Heart right ventricle (tissue), 16 donors: ENCODE data around the gene UQCRH. TPM values are rescaled to one million over a fixed set of nuclear protein-coding genes. Genes with fewer than 3 reads are reported as not detected.
"Not testable (repeated sequence)": the region's sequence is repeated elsewhere in the genome, so short reads cannot be mapped to it uniquely, and the experiment has no call there.

ENCODE experiments used
- ATAC-seq, 8 donors: fragments of 200-7000 bp; cut with Tn5 transposase; one replicate each; pipeline ENCODE4 v1.9.1; 2020; ENCODE audit warnings: mild to moderate bottlenecking in 8 of 8, moderate library complexity in 8 of 8, moderate number of reproducible peaks in 1 of 8
- DNase-seq, 2 donors: peaks; one replicate each; pipeline ENCODE4 v3.0.0-alpha.2; 2020
- H3K27ac ChIP-seq, 10 donors: fragments of 200-600 bp; sonication (generic) in 2 of 10; one replicate each; pipeline versions ENCODE4 v1.5.0 to v1.8.0; 2020 to 2022; ENCODE audit warnings: mild to moderate bottlenecking in 3 of 10
- H3K27me3 ChIP-seq, 7 donors: fragments of 200-600 bp; one replicate each; pipeline ENCODE4 v1.8.0; 2021 to 2022; ENCODE audit warnings: mild to moderate bottlenecking in 2 of 7
- H3K36me3 ChIP-seq, 9 donors: fragments of 200-600 bp; sonication (generic) in 1 of 9; one replicate each; pipeline versions ENCODE4 v1.5.0 to v1.8.0; 2020 to 2022; ENCODE audit warnings: mild to moderate bottlenecking in 2 of 9
- H3K4me1 ChIP-seq, 9 donors: fragments of 200-600 bp; sonication (generic) in 1 of 9; one replicate each; pipeline versions ENCODE4 v1.5.0 to v1.8.0; 2020 to 2022; ENCODE audit warnings: mild to moderate bottlenecking in 4 of 9
- H3K4me3 ChIP-seq, 10 donors: fragments of 200-600 bp; sonication (generic) in 2 of 10; one replicate each; pipeline versions ENCODE4 v1.5.0 to v1.8.0; 2020 to 2022; ENCODE audit warnings: mild to moderate bottlenecking in 7 of 10, moderate library complexity in 2 of 10
- H3K9me3 ChIP-seq, 11 donors: fragments of 200-600 bp in 10 of 11; sonication (generic) in 2 of 11; one replicate each; pipeline versions ENCODE4 v1.5.0 to v1.8.0; 2013 to 2022; ENCODE audit warnings: mild to moderate bottlenecking in 2 of 11, control low read depth in 1 of 11, moderate library complexity in 1 of 11
- WGBS, 2 donors: extraction: QIAGEN DNeasy Blood & Tissue Kit; methylation state at CpG; one replicate each; pipeline ENCODE4 v1.1.7; 2013; ENCODE audit warnings: inconsistent platforms in 1 of 2; 5-methylcytosine and 5-hydroxymethylcytosine counted together
- intact Hi-C, 10 donors: fragments of 100-400 bp; cut with DNase I; formaldehyde crosslinking; loops; one replicate each; pipeline versions ENCODE4 v1.11.1 to v1.14.2; 2022
- polyA plus RNA-seq, 2 donors: library from polyadenylated mRNA; stranded (reverse); fragments of 200-250 nt; gene quantifications; one replicate each; pipeline ENCODE4 v1.2.3, GENCODE V29; 2013
- total RNA-seq, 10 donors: library from RNA; stranded (reverse); fragmentation: NEBNext Ultra II Directional in 3 of 10; extraction: Animal tissue kit (Norgen Biotek cat#: 25700) in 3 of 10; gene quantifications; one replicate each; pipeline versions ENCODE4 v1.2.1 to v1.2.4, GENCODE V29; 2021 to 2023
- TF ChIP-seq, protein P1 (sequence below), 9 donors: fragments of 200-600 bp; sonication (generic) in 2 of 9; IDR thresholded peaks; one replicate each; pipeline versions ENCODE4 v1.5.0 to v1.8.0; 2021 to 2022; ENCODE audit warnings: antibody characterized with exemption in 9 of 9, mild to moderate bottlenecking in 5 of 9, moderate library complexity in 1 of 9
- donor health status: Arrhythmogenic right ventricular cardiomyopathy.
- donor health status: ischemic (EF 13 %, LVEDD 7.1; RV severe dilation, severe dysfunction).
- donor health status: healthy with polysubstance abuse.
- donor health status: DM: no; HTN: yes; CAD: no.
- donor health status: DM: no; HTN: no; CAD: no.
- donor health status: ischemic (EF 25% LVEDD 6.9; RV normal size, moderate dysfunction).
- donor health status: ischemic (EF 25% LVEDD 5.7; RV mildly dilated, moderate dysfunction).
- donor health status: healthy.
- donor health status: DM: yes; HTN: yes; CAD: no.
- donor health status: Ischemic cardiomyopathy.
- donor health status: ischemic (EF 35%, LVEDD 5.7; RV mildly dilated, moderate dysfunction).
- donor health status: nonischemic (EF 11% LVEDD 7.7; RV severe dilation, severe dysfunction).
- donor health status: DM: yes; HTN: yes; CAD: no.
- donor health status: PGD.
- donor health status: ischemic (EF 29% LVEDD 5.4; RV normal size, mild dysfunction).
- donor health status: nonischemic (EF 23%, LVEDD 6.1; RV moderate dilation, normal function).

The UQCRH gene
- total and polyA plus RNA-seq, 12 donors: 759 to 1,588 (median 1,005) TPM

DNA sequence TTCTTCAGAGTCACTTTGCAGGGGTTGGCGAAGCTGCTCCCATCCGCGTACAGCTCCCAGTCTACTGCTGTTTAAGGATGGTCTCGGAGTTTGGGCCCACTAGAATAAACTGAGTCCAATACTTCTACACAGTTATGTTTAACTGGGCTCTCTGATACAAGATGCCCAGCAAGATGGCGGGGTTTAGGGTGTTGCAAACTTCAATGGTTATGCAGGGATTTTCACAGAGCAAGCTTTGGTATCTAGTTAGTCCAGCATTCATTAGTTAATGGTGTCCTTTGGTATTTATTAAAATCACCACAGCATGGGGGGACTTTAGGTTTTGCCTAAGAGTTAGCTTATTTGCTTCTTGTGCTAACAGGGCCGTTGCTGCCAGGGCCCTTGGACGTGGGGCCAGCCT lies 24.7 kb downstream of the UQCRH start:
- ATAC-seq, H3K9me3 ChIP-seq, intact Hi-C loops, H3K27ac ChIP-seq, H3K36me3 ChIP-seq, DNase-seq, H3K4me3 ChIP-seq, H3K4me1 ChIP-seq, H3K27me3 ChIP-seq: not testable (repeated sequence)
- WGBS, 2 donors: 94% methylated on average over 7 of the region's 7 CpGs

DNA sequence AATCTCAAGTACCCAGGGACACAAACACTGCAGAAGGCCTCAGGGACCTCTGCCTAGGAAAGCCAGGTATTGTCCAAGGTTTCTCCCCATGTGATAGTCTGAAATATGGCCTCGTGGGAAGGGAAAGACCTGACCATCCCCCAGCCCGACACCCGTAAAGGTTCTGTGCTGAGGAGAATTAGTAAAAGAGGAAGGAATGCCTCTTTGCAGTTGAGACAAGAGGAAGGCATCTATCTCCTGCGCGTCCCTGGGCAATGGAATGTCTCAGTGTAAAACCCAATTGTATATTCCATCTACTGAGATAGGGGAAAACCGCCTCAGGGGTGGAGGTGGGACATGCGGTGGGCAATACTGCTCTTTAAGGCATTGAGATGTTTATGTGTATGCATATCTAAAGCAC lies 26.3 kb downstream of the UQCRH start:
- H3K4me1 ChIP-seq, intact Hi-C loops, H3K27ac ChIP-seq, ATAC-seq, H3K4me3 ChIP-seq, DNase-seq, H3K9me3 ChIP-seq, H3K27me3 ChIP-seq, H3K36me3 ChIP-seq: not testable (repeated sequence)
- 59 to 65% methylated on average over 4 to 7 of the region's 7 CpGs for WGBS, 2 donors

DNA sequence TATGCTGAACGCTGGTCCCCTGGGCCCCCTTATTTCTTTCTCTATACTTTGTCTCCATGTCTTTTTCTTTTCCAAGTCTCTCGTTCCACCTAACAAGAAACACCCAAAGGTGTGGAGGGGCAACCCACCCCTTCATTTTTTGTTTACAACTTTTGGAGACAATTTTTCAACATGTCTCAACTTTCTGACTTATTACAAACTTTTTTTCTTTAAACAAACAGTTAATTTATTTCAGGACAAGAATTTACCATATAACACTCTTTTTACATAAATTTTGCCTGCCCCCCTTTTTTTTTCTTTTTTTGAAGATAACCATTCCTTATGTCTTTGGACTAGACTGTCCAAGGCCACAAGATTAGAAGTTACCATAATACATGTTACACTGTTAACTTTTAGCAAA lies 26.9 kb downstream of the UQCRH start:
- H3K4me3 ChIP-seq, H3K4me1 ChIP-seq, H3K27ac ChIP-seq, DNase-seq, H3K36me3 ChIP-seq, H3K9me3 ChIP-seq, H3K27me3 ChIP-seq, intact Hi-C loops, ATAC-seq: not testable (repeated sequence)
- 80 to 91% methylated on average over 2 of the region's 2 CpGs for WGBS, 2 donors

DNA sequence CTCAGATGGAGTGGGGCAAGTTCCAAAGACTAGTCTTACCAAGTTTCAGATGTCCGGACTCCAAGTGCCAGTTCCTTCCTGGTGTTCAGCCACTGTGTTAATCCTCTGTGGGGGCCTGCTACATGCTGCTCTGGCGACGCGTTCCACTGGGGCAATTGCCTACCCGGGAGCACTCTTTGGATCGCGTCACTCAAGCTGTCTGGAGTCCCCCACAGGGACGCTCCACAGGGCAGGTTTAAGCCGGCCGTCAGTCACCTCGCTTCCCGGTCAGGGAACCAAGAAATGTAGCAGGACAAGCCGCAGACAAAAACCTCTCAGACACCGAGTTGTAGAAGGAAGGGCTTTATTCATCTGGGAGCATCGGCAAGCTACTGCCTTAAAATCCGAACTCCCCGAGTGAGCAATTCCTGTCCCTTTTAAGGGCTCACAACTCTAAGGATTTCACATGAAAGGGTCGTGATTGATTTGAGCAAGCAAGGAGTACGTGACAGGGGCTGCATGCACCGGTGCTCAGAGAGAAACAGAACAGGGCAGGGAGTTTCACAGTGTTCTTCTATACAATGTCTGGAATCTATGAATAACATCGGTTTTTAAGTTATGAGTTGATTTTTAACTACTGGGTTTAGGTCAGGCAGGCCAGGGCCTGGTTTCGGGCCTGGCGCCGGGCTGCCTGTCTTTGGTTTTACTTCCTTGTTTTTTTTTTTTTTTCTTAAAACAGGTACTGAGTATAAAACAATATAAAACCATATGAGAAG lies 28.5 kb downstream of the UQCRH start:
- H3K4me1 ChIP-seq, ATAC-seq, H3K36me3 ChIP-seq, intact Hi-C loops, H3K9me3 ChIP-seq, H3K27ac ChIP-seq, H3K4me3 ChIP-seq, H3K27me3 ChIP-seq, DNase-seq: not testable (repeated sequence)
- 81 to 82% methylated on average over 24 of the region's 24 CpGs for WGBS, 2 donors

DNA sequence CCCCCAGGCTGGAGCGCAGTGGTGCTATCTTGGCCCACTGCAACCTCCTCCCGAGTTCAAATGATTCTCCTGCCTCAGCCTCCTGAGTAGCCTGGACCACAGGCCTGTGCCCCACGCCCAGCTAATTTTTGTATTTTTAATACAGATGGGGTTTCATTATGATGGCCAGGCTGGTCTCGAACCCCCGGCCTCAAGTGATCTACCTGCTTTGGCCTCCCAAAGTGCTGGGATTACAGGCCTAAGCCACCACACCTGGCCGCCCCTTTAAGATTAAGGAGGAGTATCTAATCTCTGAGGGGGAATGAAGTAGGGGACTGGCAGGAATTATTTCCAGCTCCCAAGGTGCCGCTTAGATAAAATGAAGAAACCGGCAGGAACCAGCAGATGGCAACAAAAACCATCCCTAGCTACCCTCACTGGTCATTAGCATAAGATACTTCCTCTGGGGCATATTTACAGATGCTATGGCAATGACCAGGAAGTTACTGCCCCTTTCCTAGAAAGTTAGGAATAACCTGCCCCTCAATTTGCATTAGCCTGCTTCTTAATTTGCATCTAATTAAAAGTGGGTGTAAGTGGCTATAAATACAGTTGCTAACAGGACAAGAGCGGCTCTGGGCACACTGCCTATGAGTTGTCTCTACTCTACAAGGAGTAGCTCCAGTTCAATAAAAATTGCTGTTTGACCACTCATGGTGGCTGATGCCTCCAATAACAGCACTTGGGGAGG lies 30.0 kb downstream of the UQCRH start:
- H3K4me1 ChIP-seq: no peaks in the 10 kb centered on the region
- WGBS, 2 donors: 74 to 76% methylated on average over 9 of the region's 9 CpGs
- intact Hi-C loops: no loop called here
- no peaks in the 10 kb centered on the region for H3K27me3 ChIP-seq
- no peaks in the 10 kb centered on the region for H3K36me3 ChIP-seq
- H3K27ac ChIP-seq: no peak overlapping the region
- DNase-seq (no peak), ATAC-seq (peak in 1 of 8 donors; percentile 38)
- no peaks in the 10 kb centered on the region for H3K9me3 ChIP-seq
- TF ChIP-seq, protein P1, sequence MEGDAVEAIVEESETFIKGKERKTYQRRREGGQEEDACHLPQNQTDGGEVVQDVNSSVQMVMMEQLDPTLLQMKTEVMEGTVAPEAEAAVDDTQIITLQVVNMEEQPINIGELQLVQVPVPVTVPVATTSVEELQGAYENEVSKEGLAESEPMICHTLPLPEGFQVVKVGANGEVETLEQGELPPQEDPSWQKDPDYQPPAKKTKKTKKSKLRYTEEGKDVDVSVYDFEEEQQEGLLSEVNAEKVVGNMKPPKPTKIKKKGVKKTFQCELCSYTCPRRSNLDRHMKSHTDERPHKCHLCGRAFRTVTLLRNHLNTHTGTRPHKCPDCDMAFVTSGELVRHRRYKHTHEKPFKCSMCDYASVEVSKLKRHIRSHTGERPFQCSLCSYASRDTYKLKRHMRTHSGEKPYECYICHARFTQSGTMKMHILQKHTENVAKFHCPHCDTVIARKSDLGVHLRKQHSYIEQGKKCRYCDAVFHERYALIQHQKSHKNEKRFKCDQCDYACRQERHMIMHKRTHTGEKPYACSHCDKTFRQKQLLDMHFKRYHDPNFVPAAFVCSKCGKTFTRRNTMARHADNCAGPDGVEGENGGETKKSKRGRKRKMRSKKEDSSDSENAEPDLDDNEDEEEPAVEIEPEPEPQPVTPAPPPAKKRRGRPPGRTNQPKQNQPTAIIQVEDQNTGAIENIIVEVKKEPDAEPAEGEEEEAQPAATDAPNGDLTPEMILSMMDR (IDR thresholded peaks at IDR 0.05): peak in 2 of 9 donors; percentile 20 to 35
- no peak overlapping the region for H3K4me3 ChIP-seq

DNA sequence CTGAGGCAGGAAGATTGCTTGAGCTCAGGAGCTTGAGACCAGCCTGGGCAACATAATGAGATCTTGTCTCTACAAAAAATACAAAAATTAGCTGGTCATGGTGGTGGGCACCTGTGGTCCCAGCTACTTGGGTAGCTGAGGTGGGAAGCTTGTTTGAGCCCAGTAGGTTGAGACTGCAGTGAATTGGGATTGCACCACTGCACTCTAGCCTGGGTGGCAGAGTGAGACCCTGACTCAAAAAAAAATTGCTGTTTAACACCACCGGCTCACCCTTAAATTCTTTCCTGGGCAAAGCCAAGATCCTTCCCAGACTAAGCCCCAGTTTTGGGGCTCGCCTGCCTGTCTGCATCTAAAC lies 30.5 kb downstream of the UQCRH start:
- WGBS, 2 donors: 84 to 85% methylated on average over 2 of the region's 2 CpGs
- H3K4me3 ChIP-seq: no peak overlapping the region
- intact Hi-C loops: no loop called here
- no peak for DNase-seq
- ATAC-seq: no peak
- no peak overlapping the region for H3K27ac ChIP-seq
- no peaks in the 10 kb centered on the region for H3K9me3 ChIP-seq
- TF ChIP-seq, protein P1 (IDR thresholded peaks at IDR 0.05): no peak
- H3K36me3 ChIP-seq: no peaks in the 10 kb centered on the region
- no peaks in the 10 kb centered on the region for H3K4me1 ChIP-seq
- H3K27me3 ChIP-seq: no peaks in the 10 kb centered on the region
